Smooth muscle cell (in vitro differentiated cells): ENCODE measurements around the gene CDK14. TPM values are rescaled to one million over a fixed set of nuclear protein-coding genes. Genes with fewer than 3 reads are reported as not detected.

Experiments
- DNase-seq: peaks from one replicate; lab custom pipeline; 2025; ENCODE audit not compliant: unreplicated experiment; lab: John Stamatoyannopoulos, UW
- H2AFZ ChIP-seq: fragments of 200-600 bp; sonication (generic); 2 replicates; pipeline ENCODE4 v1.6.0; 2016; ENCODE audit warnings: antibody characterized with exemption, low read depth, mild to moderate bottlenecking
- H3F3A ChIP-seq: fragments of 200-600 bp; sonication (generic); 2 replicates; pipeline ENCODE4 v1.6.0; 2017; ENCODE audit warnings: antibody characterized with exemption, low read depth
- H3K27ac ChIP-seq: fragments of 200-600 bp; sonication (generic); 2 replicates; pipeline ENCODE4 v1.5.1; 2016; ENCODE audit warnings: low read depth, mild to moderate bottlenecking
- H3K27me3 ChIP-seq: fragments of 200-600 bp; sonication (generic); 2 replicates; pipeline ENCODE4 v1.6.1; 2016; ENCODE audit warnings: low read depth, mild to moderate bottlenecking
- H3K36me3 ChIP-seq: fragments of 200-600 bp; sonication (generic); 2 replicates; pipeline ENCODE4 v1.5.1; 2016; ENCODE audit warnings: low read depth
- H3K4me1 ChIP-seq: fragments of 200-600 bp; sonication (generic); 2 replicates; pipeline ENCODE4 v1.5.1; 2016; ENCODE audit warnings: low read depth
- H3K4me2 ChIP-seq: fragments of 200-600 bp; sonication (generic); 2 replicates; pipeline ENCODE4 v1.6.0; 2016; ENCODE audit warnings: mild to moderate bottlenecking
- H3K4me3 ChIP-seq: fragments of 200-600 bp; sonication (generic); 2 replicates; pipeline ENCODE4 v1.5.1; 2016; ENCODE audit warnings: mild to moderate bottlenecking
- H3K79me2 ChIP-seq: fragments of 200-600 bp; sonication (generic); 2 replicates; pipeline ENCODE4 v1.6.0; 2016; ENCODE audit warnings: low read depth, mild to moderate bottlenecking
- H3K9ac ChIP-seq: fragments of 200-600 bp; sonication (generic); 2 replicates; pipeline ENCODE4 v1.6.0; 2016; ENCODE audit warnings: low read depth
- H3K9me3 ChIP-seq: fragments of 200-600 bp; sonication (generic); replicated peaks from 2 replicates; pipeline ENCODE4 v1.5.1; 2016; ENCODE audit warnings: low read depth
- H4K20me1 ChIP-seq: fragments of 200-600 bp; sonication (generic); 2 replicates; pipeline ENCODE4 v1.6.0; 2016; ENCODE audit warnings: low read depth
- WGBS: methylation state at CpG from one replicate; pipeline ENCODE4 v1.1.7; 2016; ENCODE audit warnings: low lambda C conversion rate; 5-methylcytosine and 5-hydroxymethylcytosine counted together
- polyA plus RNA-seq: library from polyadenylated mRNA; unstranded; fragments of >200 nt; fragmentation: Nextera tagmentation; extraction: Ambion mirVana; gene quantifications from 2 replicates; pipeline ENCODE4 v1.2.1, GENCODE V29; 2016
- total RNA-seq: library from RNA; depleted of rRNA; stranded (reverse); fragments of >200 nt; gene quantifications from 2 replicates; pipeline ENCODE4 v1.2.3, GENCODE V29; 2014
- TF ChIP-seq, protein P1 (sequence below): fragments of 200-600 bp; sonication (generic); IDR thresholded peaks from 2 replicates; pipeline ENCODE4 v1.5.1; 2017; ENCODE audit warnings: borderline replicate concordance, mild to moderate bottlenecking, antibody characterized with exemption; ENCODE audit not compliant: insufficient read depth, poor library complexity, severe bottlenecking

CDK14 gene
- total and polyA plus RNA-seq, 2 experiments from 2014 or later = 4.1 to 5.3 TPM

DNA sequence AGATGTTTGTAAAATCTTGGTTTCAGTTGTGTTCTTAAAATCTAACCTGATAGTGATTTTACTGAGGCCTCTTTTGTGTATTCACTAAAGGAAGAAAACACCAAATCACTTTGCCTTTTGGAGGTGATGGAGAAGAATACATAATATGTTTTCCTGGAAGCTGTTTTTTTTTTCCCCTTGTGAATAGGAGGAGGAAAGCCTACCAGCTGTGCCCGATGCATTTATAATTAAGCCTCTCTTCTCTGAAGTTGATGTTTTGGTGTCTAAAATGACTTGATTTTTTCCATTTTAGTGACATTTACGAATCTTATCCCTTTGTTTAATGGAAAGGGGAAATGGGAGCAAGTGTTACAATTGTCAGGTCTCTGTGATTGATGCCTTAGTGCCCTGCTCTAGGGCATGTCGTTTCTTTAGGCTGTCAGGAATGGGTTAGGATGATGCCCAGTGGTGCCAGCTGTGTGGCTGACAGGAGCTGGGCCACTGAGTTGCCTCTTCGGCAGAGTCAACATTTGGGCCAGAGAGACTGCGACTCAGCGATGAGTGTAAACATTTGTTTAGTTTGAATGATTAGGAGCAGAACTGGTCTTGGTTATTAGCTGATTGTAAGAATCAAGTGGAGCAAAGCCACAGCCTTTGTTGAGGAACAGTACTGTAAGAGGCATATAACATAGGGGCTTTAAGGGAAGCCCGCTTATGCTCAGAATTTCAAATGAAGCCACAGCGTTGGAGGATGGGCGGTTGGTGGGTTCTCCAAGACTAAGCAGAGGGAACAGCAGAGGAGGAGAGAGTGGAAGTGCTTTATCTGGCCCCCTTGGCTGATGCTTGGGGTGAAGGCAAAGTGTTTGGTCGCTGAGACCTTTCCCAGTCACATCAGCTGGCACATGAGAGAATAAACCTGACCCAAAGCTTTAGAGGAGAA, 81.6 kb downstream of the CDK14 start:
- H3K36me3 ChIP-seq = no peaks in the 10 kb centered on the region
- no peaks in the 10 kb centered on the region for H3F3A ChIP-seq
- H3K4me1 ChIP-seq = peaks cover 26% of the 10 kb centered on the region
- peaks cover 4% of the 10 kb centered on the region for H4K20me1 ChIP-seq
- no peak overlapping the region for H3K4me2 ChIP-seq
- no peak overlapping the region for H3K4me3 ChIP-seq
- 48% methylated on average over 10 of the region's 10 CpGs for WGBS
- no peak overlapping the region for H2AFZ ChIP-seq
- no peak overlapping the region for H3K27ac ChIP-seq
- no peak for DNase-seq
- no peak overlapping the region for H3K9ac ChIP-seq
- no peaks in the 10 kb centered on the region for H3K9me3 ChIP-seq
- H3K27me3 ChIP-seq = no peaks in the 10 kb centered on the region
- TF ChIP-seq, protein P1, sequence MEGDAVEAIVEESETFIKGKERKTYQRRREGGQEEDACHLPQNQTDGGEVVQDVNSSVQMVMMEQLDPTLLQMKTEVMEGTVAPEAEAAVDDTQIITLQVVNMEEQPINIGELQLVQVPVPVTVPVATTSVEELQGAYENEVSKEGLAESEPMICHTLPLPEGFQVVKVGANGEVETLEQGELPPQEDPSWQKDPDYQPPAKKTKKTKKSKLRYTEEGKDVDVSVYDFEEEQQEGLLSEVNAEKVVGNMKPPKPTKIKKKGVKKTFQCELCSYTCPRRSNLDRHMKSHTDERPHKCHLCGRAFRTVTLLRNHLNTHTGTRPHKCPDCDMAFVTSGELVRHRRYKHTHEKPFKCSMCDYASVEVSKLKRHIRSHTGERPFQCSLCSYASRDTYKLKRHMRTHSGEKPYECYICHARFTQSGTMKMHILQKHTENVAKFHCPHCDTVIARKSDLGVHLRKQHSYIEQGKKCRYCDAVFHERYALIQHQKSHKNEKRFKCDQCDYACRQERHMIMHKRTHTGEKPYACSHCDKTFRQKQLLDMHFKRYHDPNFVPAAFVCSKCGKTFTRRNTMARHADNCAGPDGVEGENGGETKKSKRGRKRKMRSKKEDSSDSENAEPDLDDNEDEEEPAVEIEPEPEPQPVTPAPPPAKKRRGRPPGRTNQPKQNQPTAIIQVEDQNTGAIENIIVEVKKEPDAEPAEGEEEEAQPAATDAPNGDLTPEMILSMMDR = no peak
- peaks cover 4% of the 10 kb centered on the region for H3K79me2 ChIP-seq

DNA sequence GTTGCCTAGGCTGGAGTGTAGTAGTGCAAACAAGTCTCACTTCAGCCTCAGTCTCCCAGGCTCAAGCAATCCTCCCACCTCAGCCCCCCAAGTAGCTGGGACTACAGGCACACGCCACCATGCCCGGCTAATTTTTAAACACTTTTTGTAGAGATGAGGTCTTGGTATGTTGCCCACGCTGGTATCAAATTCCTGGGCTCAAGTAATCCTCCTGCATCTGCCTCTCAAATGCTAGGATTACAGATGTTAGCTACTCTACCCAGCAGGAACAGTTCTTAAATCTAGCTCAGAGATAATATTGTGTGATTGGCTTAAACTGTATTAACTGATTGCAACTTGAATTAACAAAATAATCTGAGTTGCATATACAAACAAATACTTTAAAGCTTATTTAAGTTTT, 82.9 kb downstream of the CDK14 start:
- WGBS = 23% methylated on average over 3 of the region's 3 CpGs
- Histone ChIP-seq H3K9ac (no peak overlapping the region), H4K20me1 (peaks cover 4% of the 10 kb centered on the region), H3K36me3 (no peaks in the 10 kb centered on the region), H3K27me3 (no peaks in the 10 kb centered on the region), H3K4me1 (peaks cover 26% of the 10 kb centered on the region), H3F3A (no peaks in the 10 kb centered on the region), H3K79me2 (peaks cover 4% of the 10 kb centered on the region), H3K4me2 (peak overlapping the region; percentile 35), H3K9me3 (no peaks in the 10 kb centered on the region), H3K27ac (no peak overlapping the region), H2AFZ (no peak overlapping the region), H3K4me3 (no peak overlapping the region)
- TF ChIP-seq, protein P1 = no peak
- DNase-seq = no peak

- H3K36me3 ChIP-seq = no peaks in the 10 kb centered on the region
- H3F3A ChIP-seq = no peaks in the 10 kb centered on the region
- no peaks in the 10 kb centered on the region for H3K9me3 ChIP-seq
- TF ChIP-seq, protein P1 = no peak
- H3K27me3 ChIP-seq = no peaks in the 10 kb centered on the region
- no peak overlapping the region for H3K27ac ChIP-seq
- peaks cover 26% of the 10 kb centered on the region for H3K4me1 ChIP-seq
- 99% methylated on average over 4 of the region's 4 CpGs for WGBS
- no peak overlapping the region for H3K4me2 ChIP-seq
- H3K9ac ChIP-seq = no peak overlapping the region
- H3K79me2 ChIP-seq = peaks cover 4% of the 10 kb centered on the region
- peaks cover 4% of the 10 kb centered on the region for H4K20me1 ChIP-seq
- H2AFZ ChIP-seq = no peak overlapping the region
- H3K4me3 ChIP-seq = no peak overlapping the region
- DNase-seq = no peak
These were observed 84.4 kb downstream of the CDK14 start for GRCh38 chr7:90680484-90680883.
